GM12865 (cell line): ENCODE results near the gene FSD1.
"Not testable (repeated sequence)": the region's sequence is repeated elsewhere in the genome, so short reads cannot be mapped to it uniquely, and the experiment has no call there.

ENCODE experiments used
- DNase-seq: peaks from one replicate; pipeline ENCODE4 v3.0.0; 2010; ENCODE audit warnings: low read depth
- H3K4me3 ChIP-seq: 2 replicates; pipeline ENCODE4 v1.5.1; 2011; ENCODE audit warnings: mild to moderate bottlenecking, low read depth, low read length, control low read depth
- TF ChIP-seq, protein P1 (sequence below): IDR thresholded peaks from 2 replicates; pipeline ENCODE4 v1.5.1; 2011; ENCODE audit warnings: low read length, control low read depth, low read depth, inconsistent platforms; ENCODE audit not compliant: insufficient read depth; ENCODE audit errors: missing control alignments

FSD1 gene

DNA sequence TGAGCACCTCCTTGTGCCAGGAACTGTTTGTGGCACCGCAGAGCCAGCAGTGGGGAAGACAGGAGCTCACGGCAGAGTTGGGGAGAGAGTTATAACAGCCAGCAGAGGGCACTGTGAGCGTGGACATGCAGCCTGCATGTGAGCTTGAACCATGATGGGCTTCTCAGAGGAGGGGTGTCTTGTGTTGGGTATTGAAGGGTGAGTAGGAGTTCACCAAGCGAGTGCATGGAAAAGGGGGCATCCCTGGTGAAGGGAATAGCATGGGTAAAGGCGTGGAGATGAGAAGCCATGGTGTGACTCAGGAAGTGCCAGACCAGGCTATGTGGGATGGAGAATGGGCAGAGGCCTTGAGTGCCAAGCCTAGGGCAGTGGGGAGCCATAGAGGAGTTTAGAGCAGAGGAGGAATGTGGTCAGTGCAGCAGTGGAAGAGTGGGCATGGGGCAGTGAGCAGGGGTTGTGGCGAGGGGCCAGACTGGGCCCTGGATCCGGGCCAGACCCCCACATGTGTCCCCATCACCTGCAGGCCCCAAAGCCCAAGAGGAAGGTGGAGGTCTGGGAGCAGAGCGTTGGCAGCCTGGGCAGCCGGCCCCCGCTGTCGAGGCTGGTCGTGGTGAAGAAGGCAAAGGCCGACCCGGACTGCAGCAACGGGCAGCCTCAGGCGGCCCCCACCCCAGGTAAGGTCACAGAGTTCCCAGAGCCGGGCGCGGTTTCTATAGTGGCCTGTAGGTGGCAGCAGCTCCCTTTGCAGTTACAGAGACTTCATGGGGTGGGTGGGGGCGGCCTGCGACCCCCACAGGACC, 37.1 kb upstream of the FSD1 start:
- TF ChIP-seq, protein P1, sequence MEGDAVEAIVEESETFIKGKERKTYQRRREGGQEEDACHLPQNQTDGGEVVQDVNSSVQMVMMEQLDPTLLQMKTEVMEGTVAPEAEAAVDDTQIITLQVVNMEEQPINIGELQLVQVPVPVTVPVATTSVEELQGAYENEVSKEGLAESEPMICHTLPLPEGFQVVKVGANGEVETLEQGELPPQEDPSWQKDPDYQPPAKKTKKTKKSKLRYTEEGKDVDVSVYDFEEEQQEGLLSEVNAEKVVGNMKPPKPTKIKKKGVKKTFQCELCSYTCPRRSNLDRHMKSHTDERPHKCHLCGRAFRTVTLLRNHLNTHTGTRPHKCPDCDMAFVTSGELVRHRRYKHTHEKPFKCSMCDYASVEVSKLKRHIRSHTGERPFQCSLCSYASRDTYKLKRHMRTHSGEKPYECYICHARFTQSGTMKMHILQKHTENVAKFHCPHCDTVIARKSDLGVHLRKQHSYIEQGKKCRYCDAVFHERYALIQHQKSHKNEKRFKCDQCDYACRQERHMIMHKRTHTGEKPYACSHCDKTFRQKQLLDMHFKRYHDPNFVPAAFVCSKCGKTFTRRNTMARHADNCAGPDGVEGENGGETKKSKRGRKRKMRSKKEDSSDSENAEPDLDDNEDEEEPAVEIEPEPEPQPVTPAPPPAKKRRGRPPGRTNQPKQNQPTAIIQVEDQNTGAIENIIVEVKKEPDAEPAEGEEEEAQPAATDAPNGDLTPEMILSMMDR, result peak; percentile 65
- peak; percentile 74 for DNase-seq

DNA sequence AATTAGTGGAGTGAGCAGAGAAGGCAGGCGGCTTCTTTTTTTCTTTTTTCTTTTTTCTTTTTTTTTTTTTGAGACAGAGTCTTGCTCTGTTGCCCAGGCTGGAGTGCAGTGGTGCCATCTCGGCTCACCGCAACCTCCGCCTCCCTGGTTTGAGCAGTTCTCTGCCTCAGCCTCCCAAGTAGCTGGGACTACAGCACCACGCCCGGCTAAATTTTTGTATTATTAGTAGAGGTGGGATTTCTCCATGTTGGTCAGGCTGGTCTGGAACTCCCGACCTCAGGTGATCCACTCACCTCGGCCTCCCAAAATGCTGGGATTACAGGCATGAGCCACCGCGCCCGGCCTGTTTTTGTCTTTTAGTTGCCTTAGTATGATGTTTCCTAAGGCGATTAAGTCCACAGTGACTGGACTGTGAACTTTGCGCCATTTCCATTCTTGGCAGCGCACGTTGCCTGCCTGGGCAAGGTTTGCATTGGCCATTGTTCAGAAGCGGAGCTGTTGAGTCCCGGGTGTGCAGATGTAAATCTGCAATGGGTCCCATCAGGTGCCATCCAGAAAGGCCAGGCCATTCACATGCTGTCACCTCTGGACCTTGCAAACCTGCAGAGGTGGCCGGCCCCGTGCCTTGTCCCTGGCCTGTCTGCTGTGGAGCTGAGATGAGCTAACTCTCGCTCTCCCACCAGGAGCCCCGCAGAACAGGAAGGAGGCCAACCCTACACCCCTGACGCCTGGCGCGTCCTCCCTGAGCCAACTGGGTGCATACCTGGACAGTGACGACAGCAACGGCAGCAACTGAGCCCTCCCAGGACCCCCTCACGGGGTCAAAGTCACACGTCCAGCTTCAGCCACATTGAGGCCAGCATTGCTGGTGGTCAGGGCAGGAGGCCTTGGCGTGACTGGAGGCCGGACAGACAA, 36.2 kb upstream of the FSD1 start:
- no peak for DNase-seq
- no peak overlapping the region for H3K4me3 ChIP-seq
- TF ChIP-seq, protein P1, result no peak

More for the DNA sequence above, 37.1 kb upstream of the FSD1 start:
- no peak overlapping the region for H3K4me3 ChIP-seq

DNA sequence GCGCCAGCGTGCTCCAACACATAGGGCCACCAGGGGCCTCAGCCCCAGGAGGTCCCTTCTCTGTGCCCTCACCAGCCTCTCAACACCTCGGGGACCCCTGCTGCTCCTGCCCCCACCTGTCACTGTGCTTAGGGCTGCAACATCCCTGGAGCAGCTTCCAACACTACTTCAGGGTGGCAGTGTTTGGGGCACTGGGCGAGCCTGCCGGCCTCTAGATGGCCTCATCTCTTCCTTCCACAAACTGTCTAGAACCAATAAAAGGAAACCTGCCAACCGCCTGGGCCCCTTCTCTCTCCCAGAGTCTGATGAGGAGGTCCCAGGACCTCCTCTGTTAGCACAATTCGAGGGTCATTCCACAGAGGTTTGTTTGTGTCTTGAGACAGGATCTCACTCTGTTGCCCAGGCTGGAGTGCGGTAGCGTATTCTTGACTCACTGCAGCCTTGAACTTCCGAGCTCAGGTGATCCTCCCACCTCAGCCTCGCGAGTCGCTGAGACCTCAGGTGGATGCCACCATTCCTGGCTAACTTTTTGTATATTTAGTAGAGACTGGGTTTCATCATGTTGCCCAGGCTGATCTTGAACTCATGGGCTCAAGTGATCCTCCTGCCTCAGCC, 35.5 kb upstream of the FSD1 start:
- H3K4me3 ChIP-seq, result no peak overlapping the region
- no peak for DNase-seq
- TF ChIP-seq, protein P1, result no peak

DNA sequence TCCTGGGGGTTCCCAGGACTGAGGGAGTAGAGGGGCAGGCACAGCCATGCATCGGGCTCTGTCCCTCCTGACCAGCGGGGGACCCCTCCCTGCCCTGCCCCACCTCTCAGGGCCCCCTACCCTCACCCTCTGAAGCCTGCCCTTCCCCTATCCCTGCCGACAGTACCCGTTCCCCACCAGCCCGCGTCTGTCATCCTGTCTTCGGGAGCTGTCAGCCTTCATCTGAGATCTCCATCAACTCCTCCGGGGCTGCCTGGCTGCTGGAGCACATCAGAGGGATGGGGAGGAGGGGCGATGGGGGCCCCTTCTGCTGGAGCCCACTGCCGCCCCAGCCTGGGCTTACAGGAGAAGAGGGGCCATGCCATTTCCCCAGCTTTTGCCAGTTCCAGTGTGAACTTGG, 31.5 kb upstream of the FSD1 start:
- no peak for DNase-seq
- no peak overlapping the region for H3K4me3 ChIP-seq
- TF ChIP-seq, protein P1, result no peak

DNA sequence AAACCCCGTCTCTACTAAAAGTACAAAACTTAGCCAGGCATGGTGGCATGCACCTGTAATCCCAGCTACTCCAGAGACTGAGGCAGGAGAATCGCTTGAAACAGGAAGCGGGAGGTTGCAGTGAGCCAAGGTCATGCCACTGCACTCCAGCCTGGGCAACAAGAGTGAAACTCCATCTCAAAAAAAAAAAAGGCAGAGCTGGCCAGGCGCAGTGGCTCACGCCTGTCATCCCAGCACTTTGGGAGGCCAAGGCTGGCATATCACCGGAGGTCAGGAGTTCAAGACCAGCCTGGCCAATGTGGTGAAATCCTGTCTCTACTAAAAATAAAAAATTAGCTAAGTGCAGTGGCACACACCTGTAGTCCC, 30.1 kb upstream of the FSD1 start:
- not testable (repeated sequence) for DNase-seq, H3K4me3 ChIP-seq

DNA sequence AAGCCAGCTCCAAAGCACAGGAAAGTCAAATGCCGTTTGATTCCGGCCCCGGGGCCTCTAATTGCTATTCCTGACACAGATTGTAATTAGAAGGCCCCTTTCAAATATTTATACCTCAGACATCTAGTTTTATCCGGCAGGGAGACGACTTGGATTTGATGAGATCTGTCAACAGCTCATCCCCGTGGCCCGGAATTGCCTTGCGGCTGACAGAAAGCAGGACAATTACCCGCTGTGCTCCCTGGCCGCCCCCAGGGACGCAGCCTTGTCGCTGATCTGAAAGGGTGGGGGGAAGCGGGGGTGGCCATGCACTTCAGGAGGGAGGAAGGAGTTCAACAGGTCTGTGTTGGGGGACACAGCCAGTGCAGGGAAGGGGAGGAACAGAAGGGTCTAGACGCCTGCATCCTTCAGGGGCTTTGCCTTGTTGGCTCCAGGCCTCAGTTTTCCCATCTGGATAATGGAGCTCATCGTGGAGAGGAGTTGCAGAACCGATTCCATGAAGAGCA, 27.2 kb upstream of the FSD1 start:
- H3K4me3 ChIP-seq, result no peak overlapping the region
- TF ChIP-seq, protein P1, result no peak
- no peak for DNase-seq

DNA sequence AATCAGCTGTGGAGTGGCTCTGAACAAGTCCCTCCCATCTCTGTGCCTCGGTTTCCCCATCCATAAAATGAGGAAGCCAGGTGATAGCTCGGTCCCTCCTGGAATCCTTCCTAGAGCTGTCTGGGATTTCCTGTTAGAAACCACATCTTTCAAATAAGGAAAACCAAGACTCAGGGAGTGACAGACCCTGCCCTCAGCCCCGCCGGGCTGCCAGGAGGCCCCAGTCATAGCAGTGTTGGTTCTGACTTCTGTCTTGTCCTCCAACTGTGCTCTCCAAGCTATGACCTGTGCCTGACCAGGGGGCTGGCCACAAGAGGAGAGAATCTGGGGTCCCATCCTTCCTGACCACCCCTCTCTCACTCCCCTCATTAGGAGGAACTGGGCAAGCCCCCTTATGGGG, 26.4 kb upstream of the FSD1 start:
- no peak for DNase-seq
- TF ChIP-seq, protein P1, result no peak

More for the DNA sequence above, 26.4 kb upstream of the FSD1 start:
- no peak overlapping the region for H3K4me3 ChIP-seq
